ENCODE measurements around the gene CAMK2D.

DNA sequence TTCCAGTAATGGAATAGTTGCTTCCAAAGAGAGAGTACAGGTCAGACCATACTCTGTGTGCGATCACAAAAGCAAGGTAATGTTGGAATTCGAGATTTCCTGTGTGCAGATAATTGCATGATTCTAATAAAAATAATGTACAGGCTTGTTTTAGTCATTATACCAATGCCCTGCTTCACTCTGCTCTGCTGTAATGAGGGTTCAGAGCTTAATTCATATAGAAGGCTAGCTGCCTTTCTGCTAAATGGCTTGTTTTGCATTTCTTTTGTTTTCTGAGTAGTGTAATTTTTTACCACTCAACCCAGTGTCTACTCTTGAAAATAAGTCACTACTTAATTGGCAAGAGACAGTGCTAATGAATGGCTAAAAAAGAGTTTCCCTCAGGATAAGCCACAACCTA lies 236.0 kb downstream of the CAMK2D start:
- TF ChIP-seq, protein P1, sequence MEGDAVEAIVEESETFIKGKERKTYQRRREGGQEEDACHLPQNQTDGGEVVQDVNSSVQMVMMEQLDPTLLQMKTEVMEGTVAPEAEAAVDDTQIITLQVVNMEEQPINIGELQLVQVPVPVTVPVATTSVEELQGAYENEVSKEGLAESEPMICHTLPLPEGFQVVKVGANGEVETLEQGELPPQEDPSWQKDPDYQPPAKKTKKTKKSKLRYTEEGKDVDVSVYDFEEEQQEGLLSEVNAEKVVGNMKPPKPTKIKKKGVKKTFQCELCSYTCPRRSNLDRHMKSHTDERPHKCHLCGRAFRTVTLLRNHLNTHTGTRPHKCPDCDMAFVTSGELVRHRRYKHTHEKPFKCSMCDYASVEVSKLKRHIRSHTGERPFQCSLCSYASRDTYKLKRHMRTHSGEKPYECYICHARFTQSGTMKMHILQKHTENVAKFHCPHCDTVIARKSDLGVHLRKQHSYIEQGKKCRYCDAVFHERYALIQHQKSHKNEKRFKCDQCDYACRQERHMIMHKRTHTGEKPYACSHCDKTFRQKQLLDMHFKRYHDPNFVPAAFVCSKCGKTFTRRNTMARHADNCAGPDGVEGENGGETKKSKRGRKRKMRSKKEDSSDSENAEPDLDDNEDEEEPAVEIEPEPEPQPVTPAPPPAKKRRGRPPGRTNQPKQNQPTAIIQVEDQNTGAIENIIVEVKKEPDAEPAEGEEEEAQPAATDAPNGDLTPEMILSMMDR (IDR thresholded peaks at IDR 0.05): no peak
- no peak for TF ChIP-seq POLR2A (IDR thresholded peaks at IDR 0.05)
